Hepatic stellate cell (primary cell): ENCODE measurements around the gene RNF141.
A peak's percentile ranks its signal among the peaks of the same experiment; 100 is the strongest.

Experiments
- DNase-seq: peaks from one replicate; pipeline ENCODE4 v3.0.0; 2011; ENCODE audit warnings: low spot score

RNF141 gene

DNA sequence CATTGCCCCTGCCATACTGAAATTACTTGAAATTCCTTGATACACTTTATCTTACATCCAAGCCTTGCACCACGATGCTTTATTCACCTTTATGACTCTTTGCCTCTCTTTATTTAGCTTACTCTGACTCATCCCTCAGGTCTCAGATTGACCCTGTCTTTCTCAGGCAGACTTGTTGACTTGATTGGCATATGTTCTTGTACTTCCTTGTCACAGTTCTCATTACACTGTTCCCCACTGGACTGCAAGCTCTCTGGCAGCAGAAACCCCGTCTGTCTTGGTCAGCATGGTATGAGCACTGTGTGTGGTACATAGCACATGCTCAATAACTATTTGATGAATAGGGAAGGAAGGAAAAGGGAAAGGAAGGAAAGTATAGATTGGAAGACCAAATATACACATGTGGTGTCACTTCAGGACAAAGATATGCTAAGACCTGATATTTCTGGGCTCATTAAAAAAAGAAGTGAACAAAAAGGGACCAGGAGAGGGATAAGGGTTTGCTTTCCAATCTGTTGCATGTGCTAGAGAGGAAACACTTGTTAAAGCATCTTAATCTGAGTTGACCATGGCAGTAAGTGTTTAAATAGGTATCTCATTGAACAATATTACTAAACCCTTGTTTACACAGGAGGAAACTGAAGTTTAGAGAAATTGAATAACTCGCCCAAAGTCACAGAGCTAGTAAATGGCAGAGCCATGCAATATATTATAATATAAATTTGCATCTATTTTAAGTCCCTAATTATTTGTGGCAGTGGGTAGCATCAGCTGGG is 20.2 kb upstream of the RNF141 start:
- DNase-seq, result no peak

- DNase-seq, result no peak
Observed at GRCh38 chr11:10558288-10558687, 17.3 kb upstream of the RNF141 start.

GRCh38 chr11:10556590-10556989 is 15.6 kb upstream of the RNF141 start:
- DNase-seq, result no peak

DNA sequence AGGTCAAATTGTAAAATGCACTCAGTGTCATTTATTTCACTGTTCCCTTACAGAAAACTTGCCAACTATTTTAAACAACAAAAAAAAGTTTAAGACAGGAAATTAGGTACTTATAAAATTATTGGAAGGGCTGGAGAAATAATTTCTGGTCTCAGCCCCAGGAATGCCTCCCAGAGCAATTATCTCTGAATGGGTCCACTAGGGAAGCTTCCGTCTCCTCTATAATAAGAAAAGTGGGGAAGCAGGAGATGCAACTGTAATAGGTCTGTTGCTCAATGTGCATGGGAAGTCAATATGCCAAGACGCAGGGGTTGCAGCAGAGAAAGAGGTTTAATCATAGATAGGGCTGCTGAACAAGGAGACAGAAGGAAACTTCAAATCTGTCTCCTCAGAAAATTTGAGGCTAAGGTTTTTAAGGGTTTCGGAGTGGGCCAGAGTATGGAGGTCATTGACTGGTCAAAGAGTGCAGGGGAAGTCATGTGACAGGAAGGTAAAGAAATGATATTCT is 10.9 kb upstream of the RNF141 start:
- no peak for DNase-seq

- DNase-seq, result no peak
Observed at GRCh38 chr11:10551290-10551592, 10.3 kb upstream of the RNF141 start.

DNA sequence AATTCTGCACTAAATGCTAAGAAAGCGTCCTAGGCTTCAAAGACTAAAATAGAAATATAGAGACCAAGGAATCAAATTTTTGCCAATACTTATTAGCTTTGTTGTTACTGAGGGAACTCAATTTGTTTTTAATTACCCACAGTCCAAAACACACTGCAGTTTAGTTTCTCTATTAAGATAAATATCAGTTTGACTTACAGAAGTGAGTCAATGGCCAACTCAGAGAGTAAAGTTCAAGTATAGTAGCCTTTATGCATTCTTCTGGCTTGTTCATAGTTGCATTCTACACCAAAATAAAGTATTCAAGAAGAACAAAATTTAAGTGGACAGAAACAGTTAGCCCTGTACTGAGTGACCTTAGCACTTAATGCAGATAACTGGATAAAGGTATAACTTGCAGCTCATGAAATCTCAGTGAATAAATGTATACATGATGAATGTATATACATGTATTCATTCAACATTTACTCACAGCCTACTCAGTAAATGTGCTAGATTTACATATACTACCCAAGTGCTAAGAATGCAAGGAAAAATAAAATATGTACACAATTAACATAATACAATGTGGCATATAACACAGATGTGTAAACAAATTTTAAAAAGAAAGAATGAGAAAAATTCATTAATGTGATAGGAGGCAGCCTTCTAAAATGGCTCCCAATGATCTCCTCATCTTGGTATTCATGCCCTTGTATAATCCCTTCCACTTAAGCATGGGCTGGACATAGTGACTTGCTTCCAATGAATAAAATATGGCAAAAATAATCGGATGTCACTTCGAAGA is 9.7 kb upstream of the RNF141 start:
- peak; percentile 54 for DNase-seq

DNA sequence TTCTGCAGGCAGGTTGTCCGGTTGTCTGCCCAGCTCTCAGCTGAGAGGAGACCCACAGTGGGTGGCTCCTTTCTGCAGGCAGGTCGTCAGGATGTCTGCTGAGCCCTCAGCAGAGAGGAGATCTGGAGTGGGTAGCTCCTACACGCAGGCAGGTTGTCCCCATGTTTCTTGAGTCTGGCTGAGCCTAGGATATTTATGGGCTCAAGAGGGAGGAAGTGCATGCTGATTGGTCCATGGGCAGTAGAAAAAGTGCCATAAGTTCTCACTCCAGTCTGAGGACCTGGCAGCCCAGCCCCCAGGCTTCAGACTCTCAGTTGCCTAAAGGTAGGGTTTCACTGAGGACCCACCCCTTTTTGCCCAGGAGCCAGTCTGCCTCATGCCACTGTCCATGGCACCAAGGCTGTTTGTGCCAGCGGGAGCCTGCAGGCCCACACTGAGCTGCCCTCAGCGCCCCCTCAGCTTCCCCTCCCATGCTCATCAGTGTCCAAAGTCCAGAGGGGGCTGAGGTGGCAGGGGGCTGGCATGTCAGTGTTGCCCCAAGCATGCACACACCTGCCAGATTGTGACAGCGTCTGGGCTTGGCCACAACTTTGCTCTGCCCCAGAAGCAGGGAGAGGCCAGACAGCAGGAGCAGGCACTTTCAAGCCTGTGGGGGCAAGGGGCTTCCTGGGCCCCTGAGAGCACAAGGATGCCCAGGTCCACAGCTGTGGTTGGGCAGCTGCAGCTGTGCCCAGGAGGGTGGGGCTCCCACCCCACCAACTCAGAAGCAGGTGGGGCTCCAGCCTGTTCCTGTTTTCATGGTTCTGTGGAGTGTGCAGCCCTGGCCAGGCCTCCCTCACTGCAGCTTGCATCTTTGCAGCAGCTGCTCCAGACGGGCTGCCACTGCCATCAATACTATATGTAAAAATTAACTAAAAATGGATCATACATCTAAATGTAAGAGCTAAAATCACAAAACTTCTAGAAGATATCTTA is 3.8 kb upstream of the RNF141 start:
- no peak for DNase-seq

DNA sequence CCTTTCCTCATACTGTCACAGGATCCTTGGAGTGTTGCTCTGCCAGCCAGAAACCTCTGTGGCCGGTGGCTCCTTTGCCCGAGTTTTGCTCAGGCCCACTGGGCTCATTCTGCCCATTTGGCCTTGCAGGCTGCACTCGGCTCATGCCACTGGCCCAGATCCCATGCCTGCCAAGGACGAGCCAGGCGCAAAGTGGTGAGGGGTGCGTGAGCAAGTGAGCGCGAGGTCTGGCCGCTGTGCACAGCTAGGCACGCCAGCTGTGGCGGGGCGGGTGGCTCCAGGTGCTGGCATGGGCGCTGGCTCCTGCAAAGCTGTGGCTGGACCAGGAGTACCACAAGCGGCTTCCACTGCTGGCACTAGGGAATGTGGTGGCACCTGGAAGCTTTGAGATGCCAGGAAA is 2.8 kb upstream of the RNF141 start:
- DNase-seq, result no peak

GRCh38 chr11:10542776-10543175 is 1.8 kb upstream of the RNF141 start:
- DNase-seq, result no peak

DNA sequence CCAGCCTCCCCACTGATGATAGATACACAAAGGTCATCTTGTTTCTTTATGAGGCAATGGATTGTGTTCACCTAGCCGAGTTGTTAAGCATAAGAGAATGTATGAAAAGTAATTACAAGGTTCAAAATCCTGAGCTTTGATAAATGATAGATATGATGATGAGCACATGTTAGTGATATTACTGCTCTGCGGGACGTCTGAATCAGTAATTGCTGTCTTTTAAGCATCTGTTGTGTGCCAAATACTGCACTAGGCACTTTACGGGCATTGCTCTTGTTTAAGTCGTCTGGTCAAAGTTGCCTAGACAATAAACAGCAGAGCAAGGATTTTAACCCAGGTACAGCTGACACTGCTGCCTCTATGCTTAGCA is 559 bp upstream of the RNF141 start:
- DNase-seq, result no peak

DNA sequence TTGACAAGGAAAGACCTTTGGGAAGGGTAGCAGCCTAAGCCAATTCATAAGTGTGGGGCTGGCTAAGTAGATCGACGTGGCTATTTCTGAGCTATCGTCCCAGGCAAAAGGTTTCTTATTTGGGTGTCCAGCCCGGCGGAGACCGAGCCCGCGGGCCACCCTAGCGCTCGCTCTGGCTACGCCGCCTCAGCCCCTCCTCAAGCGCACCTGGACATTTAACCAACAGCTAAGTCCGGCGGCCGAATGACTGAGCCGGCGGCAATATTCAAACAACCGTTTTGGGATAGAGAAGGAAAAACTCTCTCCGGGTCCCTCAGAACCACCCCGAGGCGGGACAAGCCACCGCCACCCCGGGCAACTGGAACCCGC is 457 bp downstream of the RNF141 start:
- no peak for DNase-seq

- DNase-seq, result no peak
Observed at GRCh38 chr11:10539339-10539738, 1.6 kb downstream of the RNF141 start.

DNA sequence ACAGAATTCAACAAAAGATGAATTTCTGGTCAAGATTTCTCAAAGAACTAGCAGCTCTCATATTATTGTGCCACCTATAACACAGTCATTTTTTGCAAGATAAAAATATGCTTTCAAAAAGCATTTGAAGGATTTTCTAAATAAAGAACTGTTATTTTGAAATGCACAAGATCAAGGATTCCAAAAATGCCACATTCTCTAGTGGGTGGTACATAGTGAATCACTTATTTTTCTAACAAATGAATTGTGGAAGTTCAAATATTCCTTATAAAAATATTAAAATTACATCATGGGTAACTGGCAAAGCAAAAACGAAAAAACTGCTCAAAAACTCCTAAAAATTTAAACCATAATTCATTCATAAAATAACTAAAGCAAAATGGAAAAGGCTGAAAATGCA is 2.1 kb downstream of the RNF141 start:
- no peak for DNase-seq

- no peak for DNase-seq
Observed at GRCh38 chr11:10537600-10537999, 3.4 kb downstream of the RNF141 start.

- no peak for DNase-seq
Observed at GRCh38 chr11:10534316-10534715, 6.7 kb downstream of the RNF141 start.

- no peak for DNase-seq
Observed at GRCh38 chr11:10533323-10533722, 7.7 kb downstream of the RNF141 start.

DNA sequence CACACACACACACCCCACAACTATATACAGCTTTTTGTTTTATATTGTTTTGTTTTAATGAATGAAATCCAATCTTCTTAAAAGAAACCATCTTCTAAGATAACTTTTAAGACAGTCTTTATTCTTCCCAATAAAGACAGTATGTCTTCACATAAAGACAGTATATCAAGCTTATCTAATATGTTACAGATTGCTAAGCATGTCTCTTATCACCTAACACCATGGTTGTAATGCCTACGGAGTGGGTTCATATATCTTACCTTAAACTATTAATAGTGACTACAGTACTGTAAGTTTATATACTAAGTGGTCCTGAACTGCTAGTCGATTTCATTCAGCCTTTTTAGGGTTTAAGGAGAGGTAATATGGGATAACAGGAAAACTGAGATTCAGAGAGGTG is 8.5 kb downstream of the RNF141 start:
- no peak for DNase-seq

DNA sequence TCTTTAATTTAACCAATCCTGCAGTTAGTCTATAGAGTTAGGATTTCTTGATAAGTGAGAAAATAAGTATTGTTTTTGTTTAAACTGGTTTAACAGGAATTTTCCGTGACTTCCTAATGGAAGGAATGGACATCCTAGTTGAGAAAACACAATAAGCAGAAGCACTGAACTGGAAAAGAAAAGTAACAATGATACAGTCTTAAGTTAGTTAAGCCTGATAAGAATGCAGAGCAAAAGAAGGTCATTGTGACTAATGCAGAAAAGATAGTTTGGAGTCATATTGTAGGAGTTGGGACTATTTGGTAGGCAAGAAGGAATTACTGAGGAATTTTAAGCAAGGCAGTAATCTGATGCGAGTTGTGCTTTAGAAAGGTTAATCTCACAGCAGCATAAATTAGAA is 11.7 kb downstream of the RNF141 start:
- peak; percentile 22 for DNase-seq

GRCh38 chr11:10528121-10528520 is 12.9 kb downstream of the RNF141 start:
- no peak for DNase-seq

DNA sequence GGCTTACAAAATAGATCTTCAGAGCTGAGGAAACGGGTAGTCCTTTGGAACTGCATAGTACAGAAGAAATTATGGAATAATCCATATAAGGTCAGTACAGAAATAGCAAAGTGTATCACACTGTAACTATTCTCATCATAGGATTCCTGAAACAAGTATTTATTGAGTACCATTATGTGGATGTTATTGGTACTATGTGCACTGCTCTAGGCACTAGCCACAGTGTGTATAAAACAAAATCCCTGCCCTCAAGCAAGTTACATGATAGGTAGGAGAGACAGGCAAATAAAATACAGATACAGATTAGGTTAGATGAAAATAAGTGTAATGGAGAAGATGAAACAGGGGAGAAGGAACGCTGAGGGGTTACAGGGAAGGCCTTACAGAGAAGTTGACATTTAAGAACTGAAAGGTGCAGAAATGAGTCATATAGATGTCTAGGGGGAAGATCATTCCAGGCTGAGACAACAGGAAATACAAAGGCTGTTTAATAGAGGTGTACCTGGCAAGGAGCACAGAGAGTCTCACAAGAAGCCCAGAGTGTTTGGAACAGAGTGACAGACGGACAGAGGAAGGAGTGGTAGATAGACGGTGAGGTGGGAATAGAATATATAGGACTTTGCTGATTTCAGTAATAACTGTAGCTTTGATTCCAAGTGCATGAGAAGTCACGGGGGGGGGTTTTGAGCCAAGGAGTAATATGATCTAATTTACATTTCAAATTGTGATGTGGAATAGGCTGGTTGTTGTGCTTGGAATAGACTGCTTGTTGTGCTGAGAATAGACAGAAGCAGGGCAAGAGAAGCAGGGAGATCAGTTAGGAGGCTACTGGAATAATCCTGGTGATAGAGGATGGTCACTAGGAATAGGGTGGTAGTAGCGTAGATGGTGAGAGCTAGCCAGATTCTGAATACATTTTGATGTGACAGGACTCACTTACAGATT is 13.7 kb downstream of the RNF141 start:
- DNase-seq, result no peak

GRCh38 chr11:10524471-10524870 is 16.5 kb downstream of the RNF141 start:
- DNase-seq, result no peak
